ENCODE measurements around the gene PRXL2B. TPM values are rescaled to one million over a fixed set of nuclear protein-coding genes. Genes with fewer than 3 reads are reported as not detected.
A peak's percentile ranks its signal among the peaks of the same experiment; 100 is the strongest.

The PRXL2B gene
- total and polyA plus RNA-seq, 7 experiments from 2014 or later: 12.3 to 37.0 (median 26.5) TPM

- peaks cover 0 to 1% (median 0%) of the 10 kb centered on the region in 11 donors for H3K9me3 Mint-ChIP-seq
- Histone ChIP-seq H3K4me1 (ENCODE audit: control insufficient read depth in 2 of 2, insufficient read depth in 2 of 2, low read length in 2 of 2) (peaks cover 25 to 28% of the 10 kb centered on the region in 2 donors), H3K4me3 (ENCODE audit: low read length) (peak overlapping the region; percentile 83), H3K36me3 (ENCODE audit: control insufficient read depth in 2 of 3, insufficient read depth in 3 of 3, low read length in 3 of 3) (peaks cover 0 to 60% (median 0%) of the 10 kb centered on the region in 3 experiments), H3K9me3 (ENCODE audit: control insufficient read depth in 2 of 3, low read length in 3 of 3) (no peaks in the 10 kb centered on the region), H3K27ac (ENCODE audit: low read depth, low read length) (peak overlapping the region; percentile 93), H3K27me3 (ENCODE audit: control insufficient read depth in 2 of 2, insufficient read depth in 2 of 2, low read length in 2 of 2) (no peaks in the 10 kb centered on the region)
- peaks cover 15 to 44% (median 38%) of the 10 kb centered on the region in 7 donors for H3K4me1 Mint-ChIP-seq
- H3K27ac Mint-ChIP-seq: peak overlapping the region in 8 of 9 donors; percentile 62 to 99 (median 97)
- H3K4me3 Mint-ChIP-seq: peak overlapping the region; percentile 89 to 100 (median 99)
- no peak for DNase-seq
- H3K27me3 Mint-ChIP-seq: no peaks in the 10 kb centered on the region
- ChIA-PET CTCF (interaction anchor here (2.9 kb wide), 1 partner anchor 20 kb away, joined by 13 read pairs; no protein-coding TSS in a partner anchor), POLR2A (interaction anchor here (1.8 to 9.5 kb wide), 5 partner anchors 10 to 33 kb away, joined by 4 to 253 read pairs (median 15); partner anchors contain the start of genes PANK4 and PRXL2B)
- intact Hi-C loops (cut with micrococcal nuclease): no loop called here
- H3K36me3 Mint-ChIP-seq: peaks cover 0 to 20% (median 3%) of the 10 kb centered on the region in 5 donors
- no peak for ATAC-seq
Measured at GRCh38 chr1:2557482-2558400, 28.8 kb upstream of the PRXL2B start.

GRCh38 chr1:2558420-2558819 lies 28.2 kb upstream of the PRXL2B start:
- Histone ChIP-seq H3K4me3 (ENCODE audit: low read length) (no peak overlapping the region), H3K4me1 (ENCODE audit: control insufficient read depth in 2 of 2, insufficient read depth in 2 of 2, low read length in 2 of 2) (peaks cover 25 to 28% of the 10 kb centered on the region in 2 donors), H3K27ac (ENCODE audit: low read depth, low read length) (peak overlapping the region; percentile 93), H3K27me3 (ENCODE audit: control insufficient read depth in 2 of 2, insufficient read depth in 2 of 2, low read length in 2 of 2) (no peaks in the 10 kb centered on the region), H3K36me3 (ENCODE audit: control insufficient read depth in 2 of 3, insufficient read depth in 3 of 3, low read length in 3 of 3) (peaks cover 0 to 67% (median 0%) of the 10 kb centered on the region in 3 experiments), H3K9me3 (ENCODE audit: control insufficient read depth in 2 of 3, low read length in 3 of 3) (no peaks in the 10 kb centered on the region)
- Mint-ChIP-seq H3K27ac (peak overlapping the region in 8 of 9 donors; percentile 15 to 99 (median 94)), H3K27me3 (no peaks in the 10 kb centered on the region), H3K9me3 (peaks cover 0 to 1% (median 0%) of the 10 kb centered on the region in 11 donors), H3K36me3 (peaks cover 0 to 20% (median 3%) of the 10 kb centered on the region in 5 donors), H3K4me1 (peaks cover 15 to 44% (median 38%) of the 10 kb centered on the region in 7 donors), H3K4me3 (peak overlapping the region; percentile 50 to 100 (median 98))
- POLR2A ChIA-PET: interaction anchor here (0.7 to 9.5 kb wide), 4 partner anchors 10 to 142 kb away, joined by 3 to 253 read pairs (median 12); partner anchors contain the start of genes PANK4 and PRXL2B
- no peak for DNase-seq
- CTCF ChIA-PET: no interaction called here
- intact Hi-C loops (cut with micrococcal nuclease): no loop called here
- no peak for ATAC-seq

- Mint-ChIP-seq H3K27ac (peak overlapping the region in 7 of 9 donors; percentile 15 to 97 (median 69)), H3K27me3 (no peaks in the 10 kb centered on the region), H3K4me3 (peak overlapping the region in 8 of 10 donors; percentile 29 to 100 (median 60)), H3K9me3 (peaks cover 0 to 1% (median 0%) of the 10 kb centered on the region in 11 donors), H3K36me3 (peaks cover 0 to 20% (median 3%) of the 10 kb centered on the region in 5 donors), H3K4me1 (peaks cover 15 to 44% (median 38%) of the 10 kb centered on the region in 7 donors)
- intact Hi-C loops (cut with micrococcal nuclease): no loop called here
- DNase-seq (no peak), ATAC-seq (no peak)
- Histone ChIP-seq H3K27me3 (ENCODE audit: control insufficient read depth in 2 of 2, insufficient read depth in 2 of 2, low read length in 2 of 2) (no peaks in the 10 kb centered on the region), H3K4me1 (ENCODE audit: control insufficient read depth in 2 of 2, insufficient read depth in 2 of 2, low read length in 2 of 2) (peaks cover 25 to 28% of the 10 kb centered on the region in 2 donors), H3K4me3 (ENCODE audit: low read length) (no peak overlapping the region), H3K27ac (ENCODE audit: low read depth, low read length) (peak overlapping the region; percentile 93), H3K9me3 (ENCODE audit: control insufficient read depth in 2 of 3, low read length in 3 of 3) (no peaks in the 10 kb centered on the region), H3K36me3 (ENCODE audit: control insufficient read depth in 2 of 3, insufficient read depth in 3 of 3, low read length in 3 of 3) (peaks cover 0 to 71% (median 0%) of the 10 kb centered on the region in 3 experiments)
- ChIA-PET POLR2A (interaction anchor here (0.7 to 9.5 kb wide), 4 partner anchors 11 to 142 kb away, joined by 3 to 253 read pairs (median 12); partner anchors contain the start of genes PANK4 and PRXL2B), CTCF (no interaction called here)
Measured at GRCh38 chr1:2558861-2559260, 27.7 kb upstream of the PRXL2B start.

- ChIA-PET POLR2A (interaction anchor here (2.1 to 9.5 kb wide), 4 partner anchors 11 to 22 kb away, joined by 7 to 253 read pairs (median 18); partner anchors contain the start of gene PRXL2B), CTCF (no interaction called here)
- H3K27me3 ChIP-seq (ENCODE audit: control insufficient read depth in 2 of 2, insufficient read depth in 2 of 2, low read length in 2 of 2): no peaks in the 10 kb centered on the region
- no peak for DNase-seq
- peaks cover 0 to 73% (median 0%) of the 10 kb centered on the region in 3 experiments for H3K36me3 ChIP-seq (ENCODE audit: control insufficient read depth in 2 of 3, insufficient read depth in 3 of 3, low read length in 3 of 3)
- H3K27me3 Mint-ChIP-seq: no peaks in the 10 kb centered on the region
- intact Hi-C loops (cut with micrococcal nuclease): no loop called here
- no peak overlapping the region for H3K27ac ChIP-seq (ENCODE audit: low read depth, low read length)
- H3K4me3 ChIP-seq (ENCODE audit: low read length): no peak overlapping the region
- peak overlapping the region in 2 of 9 donors; percentile 32 to 45 for H3K27ac Mint-ChIP-seq
- H3K4me3 Mint-ChIP-seq: peak overlapping the region in 3 of 10 donors; percentile 25 to 49 (median 26)
- peaks cover 0 to 1% (median 0%) of the 10 kb centered on the region in 11 donors for H3K9me3 Mint-ChIP-seq
- peaks cover 0 to 20% (median 3%) of the 10 kb centered on the region in 5 donors for H3K36me3 Mint-ChIP-seq
- H3K4me1 ChIP-seq (ENCODE audit: control insufficient read depth in 2 of 2, insufficient read depth in 2 of 2, low read length in 2 of 2): peaks cover 23 to 27% of the 10 kb centered on the region in 2 donors
- peaks cover 14 to 39% (median 31%) of the 10 kb centered on the region in 7 donors for H3K4me1 Mint-ChIP-seq
- no peak for ATAC-seq
- no peaks in the 10 kb centered on the region for H3K9me3 ChIP-seq (ENCODE audit: control insufficient read depth in 2 of 3, low read length in 3 of 3)
Measured at GRCh38 chr1:2559509-2560298, 26.9 kb upstream of the PRXL2B start.

GRCh38 chr1:2560299-2561073 lies 26.1 kb upstream of the PRXL2B start:
- Mint-ChIP-seq H3K27me3 (no peaks in the 10 kb centered on the region), H3K36me3 (peaks cover 0 to 20% (median 3%) of the 10 kb centered on the region in 5 donors), H3K4me3 (peak overlapping the region in 2 of 10 donors; percentile 28 to 70), H3K4me1 (peaks cover 11 to 33% (median 24%) of the 10 kb centered on the region in 7 donors), H3K9me3 (peaks cover 0 to 1% (median 0%) of the 10 kb centered on the region in 11 donors), H3K27ac (peak overlapping the region in 3 of 9 donors; percentile 43 to 68 (median 45))
- Histone ChIP-seq H3K27ac (ENCODE audit: low read depth, low read length) (peak overlapping the region; percentile 40), H3K27me3 (ENCODE audit: control insufficient read depth in 2 of 2, insufficient read depth in 2 of 2, low read length in 2 of 2) (no peaks in the 10 kb centered on the region), H3K9me3 (ENCODE audit: control insufficient read depth in 2 of 3, low read length in 3 of 3) (no peaks in the 10 kb centered on the region), H3K36me3 (ENCODE audit: control insufficient read depth in 2 of 3, insufficient read depth in 3 of 3, low read length in 3 of 3) (peaks cover 0 to 73% (median 0%) of the 10 kb centered on the region in 3 experiments), H3K4me3 (ENCODE audit: low read length) (no peak overlapping the region), H3K4me1 (ENCODE audit: control insufficient read depth in 2 of 2, insufficient read depth in 2 of 2, low read length in 2 of 2) (peaks cover 15 to 19% of the 10 kb centered on the region in 2 donors)
- intact Hi-C loops (cut with micrococcal nuclease): no loop called here
- ChIA-PET POLR2A (interaction anchor here (0.7 to 9.5 kb wide), 6 partner anchors 11 to 365 kb away, joined by 3 to 253 read pairs (median 9); partner anchors contain the start of gene PRXL2B), CTCF (interaction anchor here (0.5 to 1.1 kb wide), 3 partner anchors 18 to 59 kb away, joined by 3 to 4 read pairs (median 3); no protein-coding TSS in a partner anchor)
- no peak for ATAC-seq
- DNase-seq: no peak

Measured in naive thymus-derived CD4-positive, alpha-beta T cell (primary cell).